ENCODE measurements around the gene OSER1. TPM values are rescaled to one million over a fixed set of nuclear protein-coding genes. Genes with fewer than 3 reads are reported as not detected.

OSER1 gene
- polyA plus RNA-seq, 3 donors, result 42.3 to 89.1 (median 45.1) TPM

- Histone ChIP-seq H3K4me2 (replicated peaks; ENCODE audit: extremely low read depth, low read length, poor library complexity, severe bottlenecking) (no peak overlapping the region), H3K4me1 (ENCODE audit: control insufficient read depth in 1 of 2, insufficient read depth in 2 of 2, low read length in 2 of 2) (no peaks in the 10 kb centered on the region), H2AFZ (ENCODE audit: insufficient read depth, low read depth, low read length, poor library complexity, severe bottlenecking) (no peak overlapping the region), H3K27ac (ENCODE audit: low read depth in 1 of 2, low read length in 2 of 2) (no peak overlapping the region), H3K27me3 (ENCODE audit: control insufficient read depth in 2 of 2, insufficient read depth in 2 of 2, low read length in 2 of 2) (peaks cover 2 to 15% of the 10 kb centered on the region in 2 donors), H3K79me2 (ENCODE audit: insufficient read depth, low read length) (no peaks in the 10 kb centered on the region), H3K4me3 (replicated peaks in 1 of 3; ENCODE audit: low read depth in 2 of 3, low read length in 3 of 3) (no peak overlapping the region), H4K20me1 (ENCODE audit: insufficient read depth, low read length) (no peaks in the 10 kb centered on the region), H3K36me3 (replicated peaks in 1 of 2; ENCODE audit: control insufficient read depth in 1 of 2, insufficient read depth in 2 of 2, low read length in 2 of 2) (no peaks in the 10 kb centered on the region), H3K9ac (ENCODE audit: insufficient read depth, low read length, poor library complexity, severe bottlenecking) (no peak overlapping the region), H3K9me3 (replicated peaks in 1 of 2; ENCODE audit: control insufficient read depth in 1 of 2, insufficient read depth in 1 of 2, low read length in 2 of 2) (no peaks in the 10 kb centered on the region)
- WGBS (ENCODE audit: insufficient coverage), result 72% methylated on average over 11 of the region's 14 CpGs
- intact Hi-C loops (cut with micrococcal nuclease), result no loop called here
- Mint-ChIP-seq H3K9me3 (no peaks in the 10 kb centered on the region), H3K36me3 (no peaks in the 10 kb centered on the region), H3K4me3 (no peak overlapping the region), H3K27ac (no peak overlapping the region), H3K4me1 (no peaks in the 10 kb centered on the region), H3K27me3 (ENCODE audit: low read depth in 3 of 3) (peaks cover 18 to 29% (median 21%) of the 10 kb centered on the region in 3 donors)
- TF ChIP-seq CTCF (IDR thresholded peaks at IDR 0.05), result no peak
- DNase-seq, result no peak
Measured at GRCh38 chr20:44176833-44177534, 33.6 kb downstream of the OSER1 start.

GRCh38 chr20:44174996-44175765 lies 35.4 kb downstream of the OSER1 start:
- H4K20me1 ChIP-seq (ENCODE audit: insufficient read depth, low read length), result no peaks in the 10 kb centered on the region
- no peak overlapping the region for H2AFZ ChIP-seq (ENCODE audit: insufficient read depth, low read depth, low read length, poor library complexity, severe bottlenecking)
- no peaks in the 10 kb centered on the region for H3K9me3 ChIP-seq (replicated peaks in 1 of 2; ENCODE audit: control insufficient read depth in 1 of 2, insufficient read depth in 1 of 2, low read length in 2 of 2)
- TF ChIP-seq CTCF (IDR thresholded peaks at IDR 0.05), result no peak
- no peak overlapping the region for H3K9ac ChIP-seq (ENCODE audit: insufficient read depth, low read length, poor library complexity, severe bottlenecking)
- H3K4me3 Mint-ChIP-seq, result no peak overlapping the region
- H3K4me1 ChIP-seq (ENCODE audit: control insufficient read depth in 1 of 2, insufficient read depth in 2 of 2, low read length in 2 of 2), result no peaks in the 10 kb centered on the region
- no peaks in the 10 kb centered on the region for H3K36me3 Mint-ChIP-seq
- WGBS (ENCODE audit: insufficient coverage), result 95% methylated on average over 7 of the region's 13 CpGs
- H3K4me3 ChIP-seq (replicated peaks in 1 of 3; ENCODE audit: low read depth in 2 of 3, low read length in 3 of 3), result no peak overlapping the region
- peaks cover 16 to 20% of the 10 kb centered on the region in 2 donors for H3K27me3 ChIP-seq (ENCODE audit: control insufficient read depth in 2 of 2, insufficient read depth in 2 of 2, low read length in 2 of 2)
- H3K9me3 Mint-ChIP-seq, result no peaks in the 10 kb centered on the region
- H3K4me2 ChIP-seq (replicated peaks; ENCODE audit: extremely low read depth, low read length, poor library complexity, severe bottlenecking), result no peak overlapping the region
- no peak overlapping the region for H3K27ac Mint-ChIP-seq
- H3K27me3 Mint-ChIP-seq (ENCODE audit: low read depth in 3 of 3), result peaks cover 19 to 26% (median 21%) of the 10 kb centered on the region in 3 donors
- intact Hi-C loops (cut with micrococcal nuclease), result no loop called here
- no peaks in the 10 kb centered on the region for H3K79me2 ChIP-seq (ENCODE audit: insufficient read depth, low read length)
- H3K4me1 Mint-ChIP-seq, result no peaks in the 10 kb centered on the region
- no peak overlapping the region for H3K27ac ChIP-seq (ENCODE audit: low read depth in 1 of 2, low read length in 2 of 2)
- H3K36me3 ChIP-seq (replicated peaks in 1 of 2; ENCODE audit: control insufficient read depth in 1 of 2, insufficient read depth in 2 of 2, low read length in 2 of 2), result no peaks in the 10 kb centered on the region
- no peak for DNase-seq
